GM19043 (cell line): ENCODE data around the gene ZGRF1.
"Not testable (repeated sequence)": the region's sequence is repeated elsewhere in the genome, so short reads cannot be mapped to it uniquely, and the experiment has no call there.

Experiments used
- ATAC-seq: cut with Tn5 transposase; IDR thresholded peaks from one replicate; pipeline ENCODE4 v1.9.1; 2021; ENCODE audit warnings: low read depth; ENCODE audit not compliant: unreplicated experiment

The ZGRF1 gene

DNA sequence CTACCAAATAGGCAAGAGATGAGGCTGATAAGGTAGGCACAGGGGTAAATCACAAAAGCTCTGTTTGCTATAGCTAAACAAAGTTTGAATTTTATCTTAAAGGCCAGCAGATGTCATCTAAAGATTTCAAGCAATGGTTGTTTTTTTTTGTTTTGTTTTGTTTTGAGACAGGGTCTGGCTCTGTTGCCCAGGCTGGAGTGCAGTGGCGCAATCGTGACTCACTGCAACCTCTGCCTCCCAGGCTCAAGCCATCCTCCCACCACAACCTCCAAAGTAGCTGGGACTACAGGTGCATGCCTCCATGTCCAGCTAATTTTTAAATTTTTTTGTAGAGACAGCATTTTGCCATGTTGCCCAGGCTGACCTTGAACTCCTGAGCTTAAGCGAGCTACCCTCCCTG is 77.7 kb downstream of the ZGRF1 start:
- no peak for ATAC-seq

DNA sequence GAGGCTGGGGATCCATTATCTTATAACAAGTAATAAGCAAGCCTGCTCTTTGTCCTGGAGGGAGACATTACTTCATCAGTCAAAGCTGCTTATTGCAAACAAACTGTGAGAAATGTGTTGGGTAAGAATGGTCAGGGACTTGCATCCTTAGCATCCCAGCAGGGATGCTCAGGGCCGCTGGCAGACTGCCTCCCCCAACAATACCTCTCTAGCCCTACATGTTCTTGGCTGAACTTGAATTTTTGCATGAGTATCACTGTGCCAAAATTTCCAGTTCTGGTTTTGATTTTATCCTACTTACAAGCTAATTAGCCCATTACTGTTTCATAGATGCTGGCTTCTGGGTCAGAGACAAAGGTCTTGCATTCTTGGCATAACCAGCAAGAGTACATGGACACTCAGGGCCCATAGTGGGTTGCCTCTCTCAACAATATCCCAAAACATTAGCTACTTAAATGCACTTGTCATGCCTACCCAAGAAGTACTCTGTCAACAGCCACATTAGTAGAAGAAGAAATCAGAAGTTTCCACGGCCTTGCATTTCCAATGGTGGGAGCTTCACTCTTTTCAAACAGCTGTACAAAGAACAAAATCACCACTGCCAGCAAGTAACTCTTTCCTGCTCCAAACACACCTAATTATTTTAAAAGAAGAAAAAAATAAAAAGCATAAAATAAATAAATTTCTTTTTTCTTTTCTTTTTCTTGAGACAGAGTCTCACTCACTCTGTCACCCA is 78.9 kb downstream of the ZGRF1 start:
- no peak for ATAC-seq

DNA sequence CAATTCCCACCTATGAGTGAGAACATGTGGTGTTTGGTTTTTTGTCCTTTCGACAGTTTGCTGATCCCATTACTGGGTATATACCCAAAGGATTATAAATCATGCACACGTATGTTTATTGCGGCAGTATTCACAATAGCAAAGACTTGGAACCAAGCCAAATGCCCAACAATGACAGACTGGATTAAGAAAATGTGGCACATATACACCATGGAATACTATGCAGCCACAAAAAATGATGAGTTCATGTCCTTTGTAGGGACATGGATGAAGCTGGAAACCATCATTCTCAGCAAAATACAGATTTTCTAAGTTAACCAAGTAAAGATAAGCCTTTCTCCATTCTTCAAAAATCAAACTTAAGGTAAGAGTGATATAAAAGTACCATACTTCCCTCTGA is 82.4 kb downstream of the ZGRF1 start:
- ATAC-seq = not testable (repeated sequence)

DNA sequence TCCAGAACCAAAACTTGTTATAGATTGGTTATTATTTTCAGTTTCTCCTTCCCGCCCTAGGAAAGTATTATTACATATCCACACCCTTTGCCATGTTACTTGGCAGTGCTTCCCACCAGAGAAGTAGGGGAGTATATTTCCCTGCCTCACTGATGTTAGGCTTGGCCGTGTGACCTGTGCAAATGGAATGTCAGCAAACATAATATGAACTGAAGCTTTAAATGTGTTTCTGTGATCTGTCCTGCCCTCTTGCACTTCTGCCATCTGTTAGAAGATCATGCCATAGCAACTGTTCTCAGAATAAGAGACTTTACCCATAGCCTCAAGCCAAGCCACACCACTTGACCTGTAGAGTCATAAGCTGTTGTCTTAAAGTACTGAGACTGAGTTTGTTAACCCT is 84.0 kb downstream of the ZGRF1 start:
- no peak for ATAC-seq

DNA sequence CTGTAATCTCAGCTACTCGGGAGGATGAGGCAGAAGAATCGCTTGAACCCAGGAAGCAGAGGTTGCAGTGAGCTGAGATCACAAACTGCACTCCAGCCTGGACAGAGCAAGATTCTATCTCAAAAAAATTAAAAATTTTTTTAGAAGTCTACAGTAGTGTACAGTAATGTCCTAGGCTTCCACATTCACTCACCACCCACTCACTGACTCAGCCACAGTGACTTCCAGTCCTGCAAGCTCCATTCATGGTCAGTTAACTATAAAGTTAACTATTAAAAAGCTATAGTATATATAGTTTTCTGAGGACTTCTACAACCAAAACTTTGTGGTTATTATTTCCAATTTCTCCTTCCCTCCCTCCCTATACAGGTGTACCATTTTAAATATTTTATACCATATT is 86.0 kb downstream of the ZGRF1 start:
- ATAC-seq = no peak

DNA sequence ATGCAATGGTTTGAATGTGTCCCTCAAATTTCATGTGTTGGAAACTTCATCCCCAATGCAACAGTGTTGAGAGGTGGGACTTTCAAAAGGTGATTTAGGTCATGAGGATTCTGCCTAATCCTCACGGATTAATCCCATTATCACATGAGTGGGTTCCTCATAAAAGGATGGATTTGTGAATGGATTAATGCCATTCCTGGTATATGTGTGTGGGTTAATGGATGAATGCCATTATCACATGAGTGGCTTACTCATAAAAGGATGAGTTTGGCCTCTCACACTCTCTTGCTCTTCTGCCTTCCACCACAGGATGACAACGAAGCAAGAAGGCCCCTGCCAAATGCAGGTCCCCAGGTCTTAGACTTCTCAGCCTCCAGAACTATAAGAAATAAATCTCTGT is 90.2 kb downstream of the ZGRF1 start:
- no peak for ATAC-seq

DNA sequence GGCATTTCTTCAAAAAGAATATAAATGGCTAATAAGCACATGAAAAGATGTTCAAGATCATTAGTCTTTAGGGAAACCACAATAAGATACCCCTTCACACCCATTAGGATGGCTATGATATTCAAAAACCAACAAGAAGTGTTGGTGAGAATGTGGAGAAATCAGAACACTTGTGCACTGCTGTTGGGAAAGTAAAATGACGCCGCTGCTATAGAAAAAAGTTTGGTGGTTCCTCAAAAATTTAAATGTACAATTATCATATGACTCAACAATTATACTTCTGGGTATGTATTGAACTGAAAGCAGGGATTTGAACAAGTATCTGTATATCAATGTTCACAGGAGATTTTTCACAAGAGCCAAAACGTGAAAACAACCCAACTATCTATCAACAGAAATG is 91.4 kb downstream of the ZGRF1 start:
- ATAC-seq = no peak

DNA sequence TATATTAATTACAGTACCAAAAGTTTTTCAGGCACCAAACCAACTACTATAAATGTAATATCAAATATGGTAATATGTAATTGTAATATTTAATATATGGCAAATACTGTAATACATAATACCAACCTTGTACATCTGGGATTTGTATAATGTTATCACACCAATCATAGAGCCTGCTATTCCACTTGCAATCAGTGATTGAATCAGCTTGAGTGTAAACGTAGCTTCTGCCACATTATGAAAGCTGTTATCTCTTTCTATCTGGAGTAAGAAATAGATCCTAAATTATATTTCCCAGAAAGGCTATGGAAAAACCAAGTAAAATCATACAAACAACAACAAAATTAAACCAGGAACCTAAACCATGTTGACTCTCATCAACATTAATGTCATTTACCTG is 96.0 kb downstream of the ZGRF1 start:
- no peak for ATAC-seq

DNA sequence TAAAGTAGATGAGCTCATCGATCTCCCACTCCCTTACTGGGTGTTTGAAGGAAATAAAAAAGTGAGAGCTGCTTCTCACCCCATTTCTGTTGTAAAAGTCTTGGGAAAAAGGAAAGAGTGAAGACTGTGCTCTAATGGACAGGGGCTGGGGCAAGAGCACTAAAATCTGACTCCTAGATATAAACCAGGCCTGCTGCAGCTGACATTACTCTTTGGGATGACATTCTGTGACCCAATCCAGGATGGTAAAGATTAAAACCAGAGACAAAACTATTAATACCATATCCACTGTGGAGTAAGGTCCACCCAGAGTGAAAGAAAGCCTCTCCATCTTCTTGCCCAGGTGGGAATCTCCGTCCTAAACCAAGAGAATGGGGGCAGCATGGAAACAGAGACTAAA is 100.6 kb downstream of the ZGRF1 start:
- no peak for ATAC-seq

DNA sequence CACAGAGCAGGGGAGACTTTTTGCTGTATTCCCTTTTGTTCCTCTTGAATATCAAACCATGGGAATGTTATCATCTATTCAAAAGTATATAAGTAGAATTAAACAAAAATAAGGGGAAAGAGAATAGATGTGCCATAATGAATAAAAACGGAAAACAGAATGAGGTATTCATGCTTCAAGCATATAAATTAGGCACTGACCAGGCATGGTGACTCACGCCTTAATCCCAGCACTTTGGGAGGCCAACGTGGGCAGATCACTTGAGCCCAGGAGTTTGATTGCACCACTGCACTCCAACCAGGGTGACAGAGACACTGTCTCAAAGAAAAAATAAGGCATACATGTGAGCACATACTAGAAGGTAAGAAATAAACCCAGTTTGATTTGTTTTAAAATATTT is 104.4 kb downstream of the ZGRF1 start:
- no peak for ATAC-seq

DNA sequence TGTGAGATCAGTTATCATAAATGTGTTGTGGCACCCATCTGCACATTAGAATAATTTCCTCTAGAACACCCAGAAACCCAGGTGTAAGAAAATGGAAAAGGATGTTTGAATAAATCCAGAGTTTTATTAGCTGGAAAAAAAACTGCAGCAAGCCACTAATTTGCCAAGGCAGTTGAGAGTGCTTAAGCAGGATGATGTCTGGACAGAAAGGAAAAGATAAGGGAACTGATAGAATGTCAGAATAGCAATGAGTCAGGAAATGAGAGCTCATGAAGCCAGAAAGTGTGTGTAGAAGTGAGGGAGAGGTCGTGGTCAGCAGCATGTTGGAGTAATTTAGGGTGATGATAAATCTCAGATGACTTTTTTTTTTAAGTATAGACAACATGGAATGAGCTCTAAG is 105.6 kb downstream of the ZGRF1 start:
- no peak for ATAC-seq

DNA sequence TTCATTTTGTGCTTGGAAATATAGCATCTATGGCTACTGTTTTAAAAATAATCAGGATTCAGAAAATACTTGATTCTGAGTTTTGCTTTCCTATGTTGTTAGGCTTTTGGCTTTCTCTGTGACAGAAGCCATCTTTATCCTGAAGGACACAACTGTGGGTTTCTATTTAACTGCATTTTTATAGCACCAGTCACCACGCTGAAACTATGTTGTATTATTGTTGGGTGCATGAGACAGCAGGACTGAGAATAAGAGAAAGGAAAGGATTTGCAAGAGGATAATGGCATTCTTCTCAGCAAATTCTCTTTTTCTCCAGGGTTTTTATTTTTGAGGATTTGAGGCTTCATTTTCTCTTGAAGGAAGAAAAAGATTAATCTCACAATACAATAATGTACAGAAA is 110.6 kb downstream of the ZGRF1 start:
- ATAC-seq = no peak

DNA sequence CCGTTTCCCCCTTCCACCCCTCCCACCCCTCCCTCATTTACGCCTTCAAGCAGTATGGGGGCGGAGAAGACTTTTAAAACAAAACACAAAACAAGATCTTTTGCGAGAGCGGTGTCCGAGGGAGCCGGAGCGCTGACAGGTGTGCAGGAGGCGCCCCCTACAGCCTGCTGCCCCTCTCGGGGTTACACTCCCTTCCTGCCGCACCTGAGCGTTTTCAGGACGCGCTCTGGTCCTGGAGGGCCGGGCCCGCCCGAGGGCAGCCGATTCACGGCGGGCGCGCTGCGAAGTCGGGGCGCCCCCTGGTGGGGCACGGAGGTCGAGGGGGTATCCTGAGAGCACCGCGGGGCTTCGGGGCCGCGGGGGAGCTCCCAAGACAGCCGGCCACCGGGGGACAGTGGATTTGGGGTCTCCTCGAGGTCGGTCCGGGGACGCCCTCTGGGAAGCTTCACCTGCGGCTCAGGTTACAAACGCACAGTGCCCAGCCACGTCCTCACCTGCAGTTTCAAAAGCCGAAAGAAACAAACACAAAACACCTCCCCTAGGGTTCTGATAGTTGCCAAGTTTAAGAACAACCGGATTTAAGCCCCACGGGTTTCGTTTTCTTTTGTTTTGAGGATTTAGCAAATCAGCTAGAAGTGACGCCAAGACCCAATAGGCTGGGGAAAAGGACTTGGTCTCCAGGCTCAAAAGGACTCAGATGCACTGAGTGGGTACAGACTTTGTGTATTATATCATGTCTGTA is 112.8 kb downstream of the ZGRF1 start:
- peak; percentile 71 for ATAC-seq

DNA sequence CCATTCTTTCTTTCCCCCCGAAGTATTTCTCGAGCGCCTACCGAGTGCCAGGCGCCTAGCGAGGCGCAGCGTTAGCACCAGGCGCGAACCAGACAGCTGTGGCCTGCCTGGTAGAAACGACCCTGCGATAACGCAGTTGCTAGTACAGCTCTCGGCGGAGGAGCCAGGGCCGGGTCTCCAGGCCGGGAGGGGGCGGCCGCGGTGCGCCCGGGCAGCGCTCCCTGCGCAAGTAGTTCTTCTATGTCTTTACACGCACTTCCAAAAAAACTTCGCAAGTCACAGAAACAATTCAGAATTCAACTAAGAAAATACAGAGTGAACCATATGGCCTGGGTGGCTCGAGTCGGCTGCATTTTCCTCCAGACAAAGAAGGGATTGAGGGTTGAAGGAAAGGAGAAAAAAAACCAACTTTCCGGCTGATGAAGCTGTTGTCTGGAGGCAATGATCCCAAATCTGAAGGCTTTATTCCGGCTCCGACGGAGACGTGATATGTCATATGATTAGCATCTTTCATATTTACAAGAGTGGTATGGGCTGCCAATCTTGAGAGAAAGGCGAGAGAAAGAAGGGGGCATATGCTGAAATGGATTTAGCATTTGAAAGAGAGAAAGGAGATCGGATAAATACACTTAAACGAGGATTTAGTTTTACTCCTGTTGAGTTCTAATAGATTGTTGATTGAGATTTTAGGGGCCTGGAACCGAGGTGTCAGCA is 113.5 kb downstream of the ZGRF1 start:
- peak; percentile 39 for ATAC-seq

DNA sequence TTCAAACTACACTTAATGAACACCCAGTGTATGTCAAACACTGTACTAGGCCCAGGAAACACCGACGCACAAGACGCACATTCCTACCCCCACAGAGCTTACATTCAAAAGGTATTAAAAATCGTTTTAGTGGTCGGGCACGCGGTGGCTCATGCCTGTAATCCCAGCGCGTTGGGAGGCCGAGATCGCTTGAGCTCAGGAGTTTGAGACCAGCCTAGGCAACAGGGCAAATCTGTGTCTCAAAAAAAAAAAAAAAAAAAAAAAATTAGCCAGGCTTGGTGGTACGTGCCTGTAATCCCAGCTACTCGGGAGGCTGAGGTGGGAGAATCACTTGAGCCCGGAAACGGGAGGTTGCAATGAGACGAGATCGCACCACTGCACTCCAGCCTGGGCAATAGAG is 114.3 kb downstream of the ZGRF1 start:
- not testable (repeated sequence) for ATAC-seq

DNA sequence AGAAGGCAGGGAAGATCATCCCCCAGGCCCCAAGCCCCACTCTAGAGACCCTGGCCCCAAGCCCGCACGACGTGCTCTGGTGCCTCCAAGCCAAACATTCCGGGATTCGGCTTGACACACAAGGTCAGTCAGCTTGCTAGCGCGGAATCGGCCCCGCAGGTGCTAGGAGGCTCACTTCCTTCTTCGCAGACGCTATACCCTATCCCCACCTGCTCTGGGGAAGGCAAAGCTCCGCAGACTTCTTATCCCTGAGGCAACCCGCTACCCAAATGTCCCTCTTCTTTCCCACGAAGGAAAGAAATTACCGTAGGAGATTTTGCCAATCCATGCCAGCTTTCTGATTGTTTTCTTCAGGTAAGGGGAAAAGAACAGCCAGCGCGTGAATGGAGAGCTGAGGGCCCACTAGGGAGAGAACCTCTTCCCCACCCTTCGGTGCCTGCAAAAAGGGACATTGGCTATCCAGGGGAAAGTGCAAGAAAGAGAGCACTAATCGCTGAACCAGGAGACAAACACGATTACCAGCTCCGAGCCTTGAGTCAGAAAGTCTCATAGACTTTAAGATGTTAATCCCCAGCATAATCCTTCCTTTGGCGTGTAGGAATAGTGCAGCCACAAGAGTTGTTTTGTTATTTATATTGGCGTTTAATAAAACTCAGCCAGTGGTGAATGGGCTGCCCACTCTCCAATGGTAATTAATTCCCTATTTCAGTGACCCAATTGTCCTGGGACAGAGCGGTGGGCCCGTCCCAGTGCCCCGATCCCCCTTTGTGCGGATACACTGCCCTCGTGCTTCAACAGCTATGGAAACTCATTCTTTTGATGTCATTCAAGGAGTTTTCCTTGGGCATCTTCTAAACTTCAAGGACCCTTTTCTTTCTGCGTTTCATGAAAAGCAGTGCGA is 115.3 kb downstream of the ZGRF1 start:
- peak; percentile 13 for ATAC-seq

DNA sequence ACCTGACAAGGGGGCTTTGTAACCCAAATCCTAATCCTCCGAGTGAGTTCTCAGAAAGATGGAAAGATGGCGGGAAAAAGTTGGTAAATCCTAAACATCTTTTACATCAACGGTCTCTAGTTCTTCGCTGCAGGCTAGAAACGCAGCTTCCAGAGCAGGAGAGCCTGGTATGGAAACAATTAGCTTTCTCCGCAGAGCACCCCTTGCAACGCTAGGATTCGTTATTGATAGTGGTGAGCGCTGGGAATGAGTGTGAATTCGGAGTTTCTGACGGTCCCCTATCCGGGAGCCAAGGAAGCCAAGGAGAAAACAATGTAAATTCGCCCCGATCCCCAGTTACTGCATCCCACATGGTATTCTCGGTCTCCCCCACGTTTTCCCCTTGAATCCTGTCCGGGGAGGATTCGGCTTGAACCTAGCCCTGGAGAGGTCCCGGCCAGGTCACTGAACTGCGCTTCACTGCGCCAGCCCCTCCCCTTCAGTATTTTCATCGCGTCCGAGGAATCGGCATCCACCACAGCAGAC is 116.0 kb downstream of the ZGRF1 start:
- no peak for ATAC-seq

DNA sequence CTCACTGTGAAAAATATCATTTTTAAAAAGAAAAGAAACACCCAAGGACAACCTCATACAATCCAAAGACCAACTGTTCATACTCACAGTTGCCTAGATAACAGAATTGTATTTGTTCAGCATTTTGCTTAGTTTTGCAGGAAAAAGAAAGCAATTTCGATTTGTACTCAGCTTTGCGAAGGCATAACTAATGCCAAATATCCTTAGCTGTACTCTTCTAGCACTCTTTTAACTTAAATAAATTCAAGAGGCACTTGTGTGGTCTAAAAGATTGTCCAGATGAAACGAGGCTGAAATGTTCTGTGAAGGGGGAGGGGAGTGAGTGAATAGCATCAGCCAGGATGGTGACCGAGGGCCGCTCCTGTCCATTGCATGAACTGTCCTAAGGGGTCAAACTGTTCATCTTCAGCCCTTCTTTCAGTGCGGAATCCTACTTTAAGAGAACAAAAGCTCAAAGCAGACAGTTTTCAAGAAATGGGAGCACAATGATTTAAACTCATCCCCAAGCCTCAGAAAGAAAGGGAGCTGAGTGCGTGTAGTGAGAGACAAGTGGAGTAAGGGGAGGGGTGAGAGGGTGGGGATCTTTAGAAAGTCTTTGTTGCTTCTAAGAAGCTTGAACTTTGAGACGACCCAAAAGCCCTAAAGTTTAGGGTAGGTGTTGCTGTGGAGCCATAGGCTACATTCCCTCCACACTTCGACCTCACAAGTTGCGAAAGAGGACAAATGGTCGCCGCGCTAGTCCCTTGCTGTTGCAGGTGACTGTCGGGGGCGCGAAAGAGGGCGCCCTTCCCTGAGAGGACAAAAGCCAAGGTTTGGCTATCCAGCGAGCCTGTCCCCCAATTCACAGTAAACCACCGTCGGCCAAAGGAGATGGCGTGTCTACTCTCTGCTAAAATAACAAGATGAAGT is 116.8 kb downstream of the ZGRF1 start:
- ATAC-seq = no peak

DNA sequence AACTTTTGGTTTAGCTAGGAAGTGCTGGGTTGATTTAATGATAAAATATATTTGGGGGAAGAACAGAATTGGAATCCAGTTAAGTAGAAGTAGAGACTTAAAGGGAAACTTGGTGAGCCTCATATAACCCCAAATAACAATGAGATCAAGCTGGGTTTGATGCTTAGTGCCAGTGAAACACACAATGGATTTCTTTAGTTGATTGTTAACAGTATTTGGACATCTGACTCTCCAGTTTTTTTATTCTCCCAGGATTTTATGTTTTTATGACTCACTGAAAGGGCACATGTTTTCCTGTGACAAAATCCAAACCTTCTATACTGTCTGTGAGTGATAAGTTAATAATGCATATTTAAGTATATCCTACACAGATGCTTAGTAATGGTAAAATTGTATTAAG is 118.0 kb downstream of the ZGRF1 start:
- ATAC-seq = no peak
